GM12878 (cell line): ENCODE data around the gene C3orf22.

ENCODE experiments used
- PAX8 ChIP-seq: fragments of 450-650 bp; IDR thresholded peaks from 2 replicates; pipeline ENCODE4 v1.6.1; 2017; ENCODE audit warnings: mild to moderate bottlenecking, moderate library complexity
- POLR2AphosphoS5 ChIP-seq: IDR thresholded peaks from 2 replicates; pipeline ENCODE4 v1.6.1; 2011; ENCODE audit warnings: mild to moderate bottlenecking, low read length, inconsistent platforms
- YY1 ChIP-seq: IDR thresholded peaks from 2 replicates; pipeline ENCODE4 v1.6.1; 2011; ENCODE audit warnings: low read depth, mild to moderate bottlenecking, low read length

DNA sequence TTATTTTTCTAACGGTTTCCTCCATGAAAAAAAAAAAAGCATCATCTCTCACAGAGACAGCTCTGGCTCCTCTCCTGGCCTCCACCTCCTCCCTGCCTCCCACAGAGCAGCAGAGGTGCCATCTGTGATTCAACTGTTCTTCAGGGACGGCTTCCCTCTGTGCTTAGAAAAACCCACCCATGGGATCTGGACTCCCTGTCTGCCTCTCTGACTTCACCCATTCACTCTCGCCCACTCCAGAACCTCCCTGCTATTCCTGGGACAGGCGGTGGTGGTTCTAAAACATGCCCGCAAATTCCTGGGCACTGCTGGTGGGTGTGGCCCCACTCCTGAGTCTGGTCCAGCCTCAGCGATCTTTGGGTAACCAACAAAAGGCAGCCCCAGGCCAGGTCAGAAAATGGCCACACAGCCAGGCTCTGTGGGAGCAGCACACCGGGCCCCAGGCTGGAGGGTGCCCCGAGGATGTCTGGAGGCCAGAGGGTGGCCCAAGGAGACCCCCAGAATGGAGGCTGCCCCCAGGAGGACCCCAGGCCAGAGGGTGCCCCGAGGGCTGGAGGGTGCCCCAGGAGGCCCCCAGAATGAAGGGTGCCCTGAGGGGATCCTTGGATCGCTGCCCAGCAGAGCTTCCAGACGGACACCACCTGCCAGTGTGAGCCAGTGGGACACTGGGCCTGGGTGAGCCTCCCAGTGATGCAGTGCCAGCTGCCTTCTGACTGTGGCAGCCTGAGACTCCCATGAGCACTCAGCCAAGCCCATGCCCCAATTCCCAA, 37.4 kb downstream of the C3orf22 start:
- TF ChIP-seq PAX8: no peak
- no peak for TF ChIP-seq YY1
- no peak for TF ChIP-seq POLR2AphosphoS5
